Esophagus squamous epithelium (tissue), 4 donors: ENCODE data around the gene DCDC2C.

Experiments used
- CTCF ChIP-seq, 6 experiments: fragments of 450-650 bp in 4 of 6; fragments of 200-600 bp in 2 of 6; sonication (generic) in 2 of 6; IDR thresholded peaks; one replicate each; pipeline ENCODE4 v1.5.1; 2016 to 2019; ENCODE audit warnings: antibody characterized with exemption in 6 of 6, mild to moderate bottlenecking in 4 of 6, moderate library complexity in 4 of 6
- POLR2A ChIP-seq, 4 donors: fragments of 450-650 bp; IDR thresholded peaks; one replicate each; pipeline ENCODE4 v1.6.1; 2017; ENCODE audit warnings: antibody characterized with exemption in 4 of 4, mild to moderate bottlenecking in 4 of 4, moderate library complexity in 3 of 4

GRCh38 chr2:3762771-3763447 lies 59.5 kb downstream of the DCDC2C start:
- TF ChIP-seq CTCF (IDR thresholded peaks at IDR 0.05): no peak
- no peak for TF ChIP-seq POLR2A (IDR thresholded peaks at IDR 0.05)
